HepG2 (cell line): Measurements from ENCODE around the gene DGKB.

Source experiments
- EHMT2 ChIP-seq: fragments of 200-600 bp; sonication (generic); IDR thresholded peaks from 2 replicates; pipeline ENCODE4 v1.7.0; 2017; ENCODE audit warnings: antibody characterized with exemption, low read depth, low read length, borderline replicate concordance
- FOXM1 ChIP-seq: sonication (generic); formaldehyde crosslinking; IDR thresholded peaks from 2 replicates; pipeline ENCODE4 v1.5.0; 2020; ENCODE audit warnings: missing genetic modification reagents
- HDAC6 ChIP-seq: fragments of 200-600 bp; sonication (generic); IDR thresholded peaks from 2 replicates; pipeline ENCODE4 v1.7.0; 2017; ENCODE audit warnings: mild to moderate bottlenecking, antibody characterized with exemption, low read length, low read depth
- HNF4A ChIP-seq: sonication (generic); formaldehyde crosslinking; IDR thresholded peaks from 2 replicates; pipeline ENCODE4 v1.4.0; 2020; ENCODE audit warnings: missing genetic modification reagents
- MXI1 ChIP-seq: IDR thresholded peaks from 3 replicates; pipeline ENCODE4 v1.6.1; 2012; ENCODE audit warnings: low read depth, low read length, inconsistent platforms, borderline replicate concordance
- NR1H2 ChIP-seq: sonication (generic); formaldehyde crosslinking; IDR thresholded peaks from 2 replicates; pipeline ENCODE4 v1.8.1; 2022; ENCODE audit warnings: low read depth, missing genetic modification reagents, borderline replicate concordance
- POLR2A ChIP-seq, 2 experiments: IDR thresholded peaks; 2 replicates each; pipeline ENCODE4 v1.6.1; 2011; ENCODE audit warnings: low read depth in 2 of 2, low read length in 2 of 2, mild to moderate bottlenecking in 1 of 2, moderate library complexity in 1 of 2; ENCODE audit not compliant: insufficient read depth in 1 of 2
- POLR2AphosphoS5 ChIP-seq: IDR thresholded peaks from 2 replicates; pipeline ENCODE4 v1.6.1; 2012; ENCODE audit warnings: low read depth, low read length
- RFX5 ChIP-seq: IDR thresholded peaks from 2 replicates; pipeline ENCODE4 v1.6.1; 2011; ENCODE audit warnings: low read depth, low read length, improper control_type of control experiment
- ZNF24 ChIP-seq: fragments of 450-650 bp; IDR thresholded peaks from 2 replicates; pipeline ENCODE4 v1.6.1; 2017; ENCODE audit warnings: antibody characterized with exemption, mild to moderate bottlenecking
- TF ChIP-seq, protein P1 (sequence below): sonication (generic); formaldehyde crosslinking; IDR thresholded peaks from 2 replicates; pipeline ENCODE4 v1.5.0; 2020; ENCODE audit warnings: mild to moderate bottlenecking, missing genetic modification reagents, moderate library complexity
- TF ChIP-seq, protein P2 (sequence below): sonication (generic); formaldehyde crosslinking; conservative IDR thresholded peaks from 2 replicates; pipeline ENCODE4 v1.8.0; 2022; ENCODE audit warnings: low read depth, missing genetic modification reagents
- TF ChIP-seq, protein P3 (sequence below), 2 experiments: IDR thresholded peaks; 2 replicates each; pipeline ENCODE4 v1.6.1; 2011 to 2012; ENCODE audit warnings: low read length in 2 of 2, borderline replicate concordance in 1 of 2, low read depth in 1 of 2, mild to moderate bottlenecking in 1 of 2, moderate library complexity in 1 of 2

DNA sequence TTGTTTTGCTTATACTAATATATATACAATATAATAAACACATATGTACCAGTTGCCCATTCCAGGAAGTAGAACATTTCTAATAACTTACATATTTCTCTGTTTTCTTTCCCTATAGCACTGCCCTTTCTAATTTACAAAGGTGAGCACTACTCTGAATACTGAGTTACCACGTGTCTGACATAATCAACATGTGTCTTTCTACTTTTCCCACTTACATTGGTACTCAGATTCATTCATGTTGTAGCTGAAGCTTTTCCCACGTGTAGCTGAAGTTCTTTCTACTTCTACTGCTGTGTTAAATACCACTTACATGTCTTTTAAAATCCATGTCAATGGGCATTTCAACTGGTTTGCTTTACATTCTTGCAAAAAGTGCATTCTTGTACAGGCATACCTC, 317.3 kb downstream of the DGKB start:
- TF ChIP-seq RFX5: no peak
- TF ChIP-seq, protein P1, sequence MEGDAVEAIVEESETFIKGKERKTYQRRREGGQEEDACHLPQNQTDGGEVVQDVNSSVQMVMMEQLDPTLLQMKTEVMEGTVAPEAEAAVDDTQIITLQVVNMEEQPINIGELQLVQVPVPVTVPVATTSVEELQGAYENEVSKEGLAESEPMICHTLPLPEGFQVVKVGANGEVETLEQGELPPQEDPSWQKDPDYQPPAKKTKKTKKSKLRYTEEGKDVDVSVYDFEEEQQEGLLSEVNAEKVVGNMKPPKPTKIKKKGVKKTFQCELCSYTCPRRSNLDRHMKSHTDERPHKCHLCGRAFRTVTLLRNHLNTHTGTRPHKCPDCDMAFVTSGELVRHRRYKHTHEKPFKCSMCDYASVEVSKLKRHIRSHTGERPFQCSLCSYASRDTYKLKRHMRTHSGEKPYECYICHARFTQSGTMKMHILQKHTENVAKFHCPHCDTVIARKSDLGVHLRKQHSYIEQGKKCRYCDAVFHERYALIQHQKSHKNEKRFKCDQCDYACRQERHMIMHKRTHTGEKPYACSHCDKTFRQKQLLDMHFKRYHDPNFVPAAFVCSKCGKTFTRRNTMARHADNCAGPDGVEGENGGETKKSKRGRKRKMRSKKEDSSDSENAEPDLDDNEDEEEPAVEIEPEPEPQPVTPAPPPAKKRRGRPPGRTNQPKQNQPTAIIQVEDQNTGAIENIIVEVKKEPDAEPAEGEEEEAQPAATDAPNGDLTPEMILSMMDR (CRISPR knock-in tag): no peak
- no peak for TF ChIP-seq ZNF24
- no peak for TF ChIP-seq NR1H2
- TF ChIP-seq EHMT2: no peak
- TF ChIP-seq HNF4A (CRISPR knock-in tag): no peak
- TF ChIP-seq HDAC6: no peak
- TF ChIP-seq, protein P2, sequence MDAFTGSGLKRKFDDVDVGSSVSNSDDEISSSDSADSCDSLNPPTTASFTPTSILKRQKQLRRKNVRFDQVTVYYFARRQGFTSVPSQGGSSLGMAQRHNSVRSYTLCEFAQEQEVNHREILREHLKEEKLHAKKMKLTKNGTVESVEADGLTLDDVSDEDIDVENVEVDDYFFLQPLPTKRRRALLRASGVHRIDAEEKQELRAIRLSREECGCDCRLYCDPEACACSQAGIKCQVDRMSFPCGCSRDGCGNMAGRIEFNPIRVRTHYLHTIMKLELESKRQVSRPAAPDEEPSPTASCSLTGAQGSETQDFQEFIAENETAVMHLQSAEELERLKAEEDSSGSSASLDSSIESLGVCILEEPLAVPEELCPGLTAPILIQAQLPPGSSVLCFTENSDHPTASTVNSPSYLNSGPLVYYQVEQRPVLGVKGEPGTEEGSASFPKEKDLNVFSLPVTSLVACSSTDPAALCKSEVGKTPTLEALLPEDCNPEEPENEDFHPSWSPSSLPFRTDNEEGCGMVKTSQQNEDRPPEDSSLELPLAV (CRISPR knock-in tag): no peak
- TF ChIP-seq MXI1: no peak
- TF ChIP-seq POLR2A (IDR thresholded peaks at IDR 0.05; ENCODE audit: insufficient read depth in 1 of 2, low read depth in 2 of 2, low read length in 2 of 2): no peak
- TF ChIP-seq FOXM1 (CRISPR knock-in tag): no peak
- TF ChIP-seq, protein P3, sequence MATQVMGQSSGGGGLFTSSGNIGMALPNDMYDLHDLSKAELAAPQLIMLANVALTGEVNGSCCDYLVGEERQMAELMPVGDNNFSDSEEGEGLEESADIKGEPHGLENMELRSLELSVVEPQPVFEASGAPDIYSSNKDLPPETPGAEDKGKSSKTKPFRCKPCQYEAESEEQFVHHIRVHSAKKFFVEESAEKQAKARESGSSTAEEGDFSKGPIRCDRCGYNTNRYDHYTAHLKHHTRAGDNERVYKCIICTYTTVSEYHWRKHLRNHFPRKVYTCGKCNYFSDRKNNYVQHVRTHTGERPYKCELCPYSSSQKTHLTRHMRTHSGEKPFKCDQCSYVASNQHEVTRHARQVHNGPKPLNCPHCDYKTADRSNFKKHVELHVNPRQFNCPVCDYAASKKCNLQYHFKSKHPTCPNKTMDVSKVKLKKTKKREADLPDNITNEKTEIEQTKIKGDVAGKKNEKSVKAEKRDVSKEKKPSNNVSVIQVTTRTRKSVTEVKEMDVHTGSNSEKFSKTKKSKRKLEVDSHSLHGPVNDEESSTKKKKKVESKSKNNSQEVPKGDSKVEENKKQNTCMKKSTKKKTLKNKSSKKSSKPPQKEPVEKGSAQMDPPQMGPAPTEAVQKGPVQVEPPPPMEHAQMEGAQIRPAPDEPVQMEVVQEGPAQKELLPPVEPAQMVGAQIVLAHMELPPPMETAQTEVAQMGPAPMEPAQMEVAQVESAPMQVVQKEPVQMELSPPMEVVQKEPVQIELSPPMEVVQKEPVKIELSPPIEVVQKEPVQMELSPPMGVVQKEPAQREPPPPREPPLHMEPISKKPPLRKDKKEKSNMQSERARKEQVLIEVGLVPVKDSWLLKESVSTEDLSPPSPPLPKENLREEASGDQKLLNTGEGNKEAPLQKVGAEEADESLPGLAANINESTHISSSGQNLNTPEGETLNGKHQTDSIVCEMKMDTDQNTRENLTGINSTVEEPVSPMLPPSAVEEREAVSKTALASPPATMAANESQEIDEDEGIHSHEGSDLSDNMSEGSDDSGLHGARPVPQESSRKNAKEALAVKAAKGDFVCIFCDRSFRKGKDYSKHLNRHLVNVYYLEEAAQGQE (IDR thresholded peaks at IDR 0.05; ENCODE audit: borderline replicate concordance in 1 of 2, low read depth in 1 of 2, low read length in 2 of 2): no peak
- TF ChIP-seq POLR2AphosphoS5: no peak
